NCI-H1048 (cell line): ENCODE measurements around the gene ANKRD17.

Source experiments
- DNase-seq: peaks from one replicate; lab custom pipeline; 2025; lab: John Stamatoyannopoulos, UW

Gene ANKRD17

GRCh38 chr4:73127839-73128453, 130.7 kb downstream of the ANKRD17 start:
- no peak for DNase-seq

- DNase-seq = no peak
Observed at GRCh38 chr4:73109493-73109892, 149.1 kb downstream of the ANKRD17 start.

- no peak for DNase-seq
Observed at GRCh38 chr4:73104695-73105094, 153.9 kb downstream of the ANKRD17 start.

- DNase-seq = no peak
Observed at GRCh38 chr4:73103799-73104503, 154.6 kb downstream of the ANKRD17 start.

GRCh38 chr4:73099143-73099542, 159.5 kb downstream of the ANKRD17 start:
- no peak for DNase-seq

- DNase-seq = no peak
Observed at GRCh38 chr4:73098713-73099112, 159.9 kb downstream of the ANKRD17 start.

GRCh38 chr4:73098016-73098415, 160.6 kb downstream of the ANKRD17 start:
- no peak for DNase-seq

- DNase-seq = no peak
Observed at GRCh38 chr4:73092868-73093267, 165.7 kb downstream of the ANKRD17 start.

GRCh38 chr4:73090738-73091137, 167.9 kb downstream of the ANKRD17 start:
- DNase-seq = no peak

GRCh38 chr4:73087871-73088270, 170.7 kb downstream of the ANKRD17 start:
- no peak for DNase-seq

GRCh38 chr4:73086095-73086868, 172.3 kb downstream of the ANKRD17 start:
- no peak for DNase-seq

- DNase-seq = no peak
Observed at GRCh38 chr4:73080789-73081188, 177.8 kb downstream of the ANKRD17 start.

GRCh38 chr4:73075832-73076231, 182.8 kb downstream of the ANKRD17 start:
- no peak for DNase-seq

GRCh38 chr4:73070074-73070390, 188.6 kb downstream of the ANKRD17 start:
- DNase-seq = no peak

- peak; percentile 94 for DNase-seq
Observed at GRCh38 chr4:73069338-73070073, 189.1 kb downstream of the ANKRD17 start, which contains the start of gene COX18. Gene COX18, minus strand, starts transcription at chr4:73069716. Its CDS starts 67 bp downstream, at chr4:73069649.

GRCh38 chr4:73068491-73069337, 189.9 kb downstream of the ANKRD17 start:
- DNase-seq = no peak

GRCh38 chr4:73067971-73068394, 190.6 kb downstream of the ANKRD17 start:
- no peak for DNase-seq

GRCh38 chr4:73066928-73067327, 191.7 kb downstream of the ANKRD17 start:
- no peak for DNase-seq

- no peak for DNase-seq
Observed at GRCh38 chr4:73066445-73066844, 192.2 kb downstream of the ANKRD17 start.

- no peak for DNase-seq
Observed at GRCh38 chr4:73064536-73064935, 194.1 kb downstream of the ANKRD17 start.

- no peak for DNase-seq
Observed at GRCh38 chr4:73055241-73055897, 203.2 kb downstream of the ANKRD17 start.
